Endodermal cell (in vitro differentiated cells): ENCODE measurements around the gene FXYD3. TPM values are rescaled to one million over a fixed set of nuclear protein-coding genes. Genes with fewer than 3 reads are reported as not detected.
"Not testable (repeated sequence)": the region's sequence is repeated elsewhere in the genome, so short reads cannot be mapped to it uniquely, and the experiment has no call there.

Source experiments
- DNase-seq: peaks from one replicate; pipeline ENCODE4 v3.0.0-alpha.2; 2017
- H3K27ac ChIP-seq: 2 replicates; pipeline ENCODE4 v1.5.1; 2013; ENCODE audit warnings: mild to moderate bottlenecking, low read depth, low read length, moderate library complexity
- H3K27me3 ChIP-seq: 2 replicates; pipeline ENCODE4 v1.6.1; 2013; ENCODE audit warnings: mild to moderate bottlenecking, low read length, moderate library complexity; ENCODE audit not compliant: insufficient read depth, control insufficient read depth, poor library complexity, severe bottlenecking
- H3K36me3 ChIP-seq: 2 replicates; pipeline ENCODE4 v1.7.0; 2013; ENCODE audit warnings: mild to moderate bottlenecking, low read length, moderate library complexity; ENCODE audit not compliant: control insufficient read depth, insufficient read depth
- H3K4me1 ChIP-seq: one replicate; pipeline ENCODE4 v1.7.0; 2013; ENCODE audit warnings: low read length; ENCODE audit not compliant: control insufficient read depth, insufficient read depth
- H3K4me3 ChIP-seq: 2 replicates; pipeline ENCODE4 v1.5.1; 2013; ENCODE audit warnings: mild to moderate bottlenecking, low read length, moderate library complexity
- H3K9ac ChIP-seq: 2 replicates; pipeline ENCODE4 v1.6.1; 2013; ENCODE audit warnings: mild to moderate bottlenecking, low read length, moderate library complexity; ENCODE audit not compliant: poor library complexity, severe bottlenecking; ENCODE audit errors: extremely low read depth
- H3K9me3 ChIP-seq: 2 replicates; pipeline ENCODE4 v1.6.1; 2013; ENCODE audit warnings: mild to moderate bottlenecking, low read length, moderate library complexity; ENCODE audit not compliant: control insufficient read depth
- H3K27ac Mint-ChIP-seq: 2 replicates; pipeline ENCODE4 v1.8.0; 2020; ENCODE audit warnings: mixed read lengths
- H3K27me3 Mint-ChIP-seq: 2 replicates; pipeline ENCODE4 v1.8.0; 2021; ENCODE audit warnings: mild to moderate bottlenecking, mixed read lengths; ENCODE audit not compliant: insufficient read depth
- H3K36me3 Mint-ChIP-seq: 2 replicates; pipeline ENCODE4 v1.8.0; 2020; ENCODE audit warnings: low read depth, mixed read lengths
- H3K4me1 Mint-ChIP-seq: 2 replicates; pipeline ENCODE4 v1.8.0; 2020; ENCODE audit warnings: mixed read lengths
- H3K4me3 Mint-ChIP-seq: 2 replicates; pipeline ENCODE4 v1.8.0; 2020; ENCODE audit warnings: mild to moderate bottlenecking, moderate library complexity, mixed read lengths
- H3K9me3 Mint-ChIP-seq: 2 replicates; pipeline ENCODE4 v1.8.0; 2020; ENCODE audit warnings: mild to moderate bottlenecking, mixed read lengths
- CTCF ChIP-seq: fragments of 200-600 bp; sonication (generic); conservative IDR thresholded peaks from 2 replicates; pipeline ENCODE4 v1.5.0; 2021; ENCODE audit warnings: antibody characterized with exemption, mild to moderate bottlenecking
- WGBS, 2 experiments: methylation state at CpG; one replicate each; pipeline versions ENCODE4 v1.1.5 to v1.1.7; 2013; ENCODE audit warnings: missing lambda C conversion rate in 2 of 2, mixed read lengths in 1 of 2; ENCODE audit not compliant: insufficient coverage in 1 of 2, insufficient read length in 1 of 2; 5-methylcytosine and 5-hydroxymethylcytosine counted together
- total RNA-seq, 2 donors: library from RNA; stranded (reverse); fragmentation: NEBNext Ultra II Directional in 1 of 2; extraction: Animal tissue kit (Norgen Biotek cat#: 25700) in 1 of 2; gene quantifications; 2 replicates in 1 of 2; 3 replicates in 1 of 2; pipeline ENCODE4 v1.2.1, GENCODE V29; 2021

Gene FXYD3
- total RNA-seq, 2 donors from 2014 or later, result not detected

DNA sequence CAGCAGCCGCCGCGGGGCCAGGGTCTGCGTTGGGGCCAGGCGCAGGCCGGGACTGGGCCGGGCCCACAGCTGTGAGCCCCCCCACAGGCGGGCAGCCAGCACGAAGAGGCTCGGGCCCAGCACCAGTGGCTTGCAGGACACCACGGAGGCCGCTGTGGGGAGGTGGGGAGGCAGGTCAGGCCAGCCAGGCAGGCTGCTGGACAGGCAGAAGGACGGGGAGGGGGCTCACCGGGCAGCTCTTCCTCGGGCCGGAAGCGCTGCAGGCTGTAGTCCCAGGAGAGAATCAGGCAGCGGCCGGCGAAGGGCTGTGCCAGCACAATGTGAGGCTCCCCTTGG, 11.0 kb downstream of the FXYD3 start:
- no peak overlapping the region for H3K4me3 Mint-ChIP-seq
- H3K27ac Mint-ChIP-seq, result no peak overlapping the region
- Histone ChIP-seq H3K9me3 (no peaks in the 10 kb centered on the region), H3K4me3 (no peak overlapping the region), H3K27me3 (no peaks in the 10 kb centered on the region), H3K9ac (no peak overlapping the region), H3K36me3 (no peaks in the 10 kb centered on the region), H3K27ac (no peak overlapping the region), H3K4me1 (no peaks in the 10 kb centered on the region)
- TF ChIP-seq CTCF, result no peak
- no peaks in the 10 kb centered on the region for H3K27me3 Mint-ChIP-seq
- H3K9me3 Mint-ChIP-seq, result no peaks in the 10 kb centered on the region
- no peak for DNase-seq
- no peaks in the 10 kb centered on the region for H3K36me3 Mint-ChIP-seq
- no peaks in the 10 kb centered on the region for H3K4me1 Mint-ChIP-seq
- 89 to 90% methylated on average over 4 to 20 of the region's 20 CpGs for WGBS, 2 experiments

- Histone ChIP-seq H3K4me3 (no peak overlapping the region), H3K4me1 (no peaks in the 10 kb centered on the region), H3K9me3 (no peaks in the 10 kb centered on the region), H3K27ac (no peak overlapping the region), H3K27me3 (no peaks in the 10 kb centered on the region), H3K9ac (no peak overlapping the region), H3K36me3 (no peaks in the 10 kb centered on the region)
- no peaks in the 10 kb centered on the region for H3K9me3 Mint-ChIP-seq
- no peak overlapping the region for H3K27ac Mint-ChIP-seq
- no peaks in the 10 kb centered on the region for H3K4me1 Mint-ChIP-seq
- no peaks in the 10 kb centered on the region for H3K36me3 Mint-ChIP-seq
- no peaks in the 10 kb centered on the region for H3K27me3 Mint-ChIP-seq
- no peak for TF ChIP-seq CTCF
- 84% methylated on average over 7 of the region's 7 CpGs; no CpG with 5 or more reads in 1 of the 2 experiments for WGBS, 2 experiments
- no peak overlapping the region for H3K4me3 Mint-ChIP-seq
- DNase-seq, result no peak
Measured at GRCh38 chr19:35127871-35128270, 12.2 kb downstream of the FXYD3 start.

DNA sequence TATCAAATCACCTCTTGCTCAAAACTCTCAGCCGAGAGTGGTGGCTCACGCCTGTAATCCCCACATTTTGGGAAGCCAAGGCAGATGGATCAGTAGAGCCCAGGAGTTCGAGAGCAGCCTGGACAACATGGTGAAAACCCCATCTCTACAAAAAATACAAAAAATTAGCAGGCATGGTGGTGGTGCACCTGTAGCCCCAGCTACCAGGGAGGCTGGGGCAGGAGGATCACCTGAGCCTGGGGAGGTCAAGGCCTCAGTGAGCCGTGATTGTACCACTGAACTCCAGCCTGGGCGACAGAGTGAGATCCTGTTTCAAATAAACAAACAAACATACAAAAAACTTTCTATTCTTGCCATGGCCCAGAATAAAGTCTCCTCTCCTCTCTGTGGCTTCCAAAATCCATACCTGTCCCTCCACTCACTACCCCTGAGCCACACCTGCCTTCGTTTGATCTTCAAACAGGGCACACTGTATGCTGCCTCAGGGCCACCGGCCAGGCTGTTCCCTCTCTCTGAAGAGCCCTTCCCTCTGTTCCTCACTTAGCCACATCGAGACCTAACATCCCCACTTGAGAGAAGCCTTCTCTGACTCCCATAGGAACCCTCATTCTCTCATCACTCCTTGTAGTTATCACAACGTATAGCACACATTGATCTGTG, 12.9 kb downstream of the FXYD3 start:
- Histone ChIP-seq H3K9ac (no peak overlapping the region), H3K36me3 (no peaks in the 10 kb centered on the region), H3K4me1 (no peaks in the 10 kb centered on the region), H3K9me3 (no peaks in the 10 kb centered on the region), H3K27ac (no peak overlapping the region), H3K27me3 (no peaks in the 10 kb centered on the region), H3K4me3 (no peak overlapping the region)
- H3K36me3 Mint-ChIP-seq, result no peaks in the 10 kb centered on the region
- no peaks in the 10 kb centered on the region for H3K4me1 Mint-ChIP-seq
- H3K9me3 Mint-ChIP-seq, result no peaks in the 10 kb centered on the region
- H3K27ac Mint-ChIP-seq, result no peak overlapping the region
- no peak for DNase-seq
- no peak for TF ChIP-seq CTCF
- 90 to 92% methylated on average over 7 to 9 of the region's 9 CpGs for WGBS, 2 experiments
- H3K4me3 Mint-ChIP-seq, result no peak overlapping the region
- no peaks in the 10 kb centered on the region for H3K27me3 Mint-ChIP-seq

DNA sequence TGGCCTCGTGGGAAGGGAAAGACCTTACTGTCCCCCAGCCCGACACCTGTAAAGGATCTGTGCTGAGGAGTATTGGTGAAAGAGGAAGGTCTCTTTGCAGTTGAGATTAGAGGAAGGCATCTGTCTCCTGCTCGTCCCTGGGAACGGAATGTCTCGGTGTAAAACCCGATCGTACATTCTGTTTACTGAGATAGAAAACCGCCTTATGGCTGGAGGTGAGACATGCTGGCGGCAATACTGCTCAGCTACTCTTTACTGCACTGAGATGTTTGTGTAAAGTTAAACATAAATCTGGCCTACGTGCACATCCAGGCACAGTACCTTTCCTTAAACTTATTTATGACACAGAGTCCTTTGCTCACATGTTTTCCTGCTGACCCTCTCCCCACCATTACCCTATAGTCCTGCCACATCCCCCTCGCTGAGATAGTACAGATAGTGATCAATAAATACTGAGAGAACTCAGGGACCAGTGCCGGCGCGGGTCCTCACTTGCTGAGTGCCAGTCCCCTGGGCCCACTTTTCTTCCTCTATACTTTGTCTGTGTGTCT, 14.2 kb downstream of the FXYD3 start:
- 91 to 92% methylated on average over 11 to 14 of the region's 14 CpGs for WGBS, 2 experiments
- H3K27ac Mint-ChIP-seq, H3K27me3 Mint-ChIP-seq, H3K27ac ChIP-seq, H3K36me3 ChIP-seq, H3K9ac ChIP-seq, H3K9me3 Mint-ChIP-seq, H3K27me3 ChIP-seq, H3K4me3 Mint-ChIP-seq, H3K9me3 ChIP-seq, H3K4me3 ChIP-seq, H3K4me1 Mint-ChIP-seq, H3K36me3 Mint-ChIP-seq, H3K4me1 ChIP-seq, DNase-seq: not testable (repeated sequence)
